OCI-LY7 (cell line): ENCODE data around the gene TMEM184A.

Source experiments
- CTCF ChIP-seq: fragments of 200-600 bp; sonication (generic); conservative IDR thresholded peaks from 2 replicates; pipeline ENCODE4 v1.5.1; 2014; ENCODE audit warnings: mild to moderate bottlenecking, antibody characterized with exemption, low read length, moderate library complexity, mixed read lengths
- EZH2phosphoT487 ChIP-seq: fragments of 200-600 bp; sonication (generic); IDR thresholded peaks from 2 replicates; pipeline ENCODE4 v1.6.1; 2018; ENCODE audit warnings: low read depth, borderline replicate concordance, mild to moderate bottlenecking, mixed run types, antibody characterized with exemption, low read length, moderate library complexity, mixed read lengths

GRCh38 chr7:1536455-1536742 is 19.6 kb downstream of the TMEM184A start:
- TF ChIP-seq CTCF = no peak
- TF ChIP-seq EZH2phosphoT487 = no peak
